Measurements from ENCODE around the gene GLDN. TPM values are rescaled to one million over a fixed set of nuclear protein-coding genes. Genes with fewer than 3 reads are reported as not detected.

GLDN gene
- total RNA-seq, 1 donor from 2014 or later: 0.26 TPM

- no peak for FAIRE-seq
- DNase-seq (ENCODE audit: low read depth): peak; percentile 20
- no peak overlapping the region for H3K4me3 ChIP-seq (ENCODE audit: low read depth, low read length)
Observed at GRCh38 chr15:51377038-51377786, 35.8 kb downstream of the GLDN start.

GRCh38 chr15:51378406-51378805 is 37.0 kb downstream of the GLDN start:
- DNase-seq (ENCODE audit: low read depth): no peak
- Histone ChIP-seq H3K27me3 (ENCODE audit: control insufficient read depth, insufficient read depth, low read length) (peaks cover 2% of the 10 kb centered on the region), H3K4me3 (ENCODE audit: low read depth, low read length) (no peak overlapping the region), H3K36me3 (ENCODE audit: control insufficient read depth, insufficient read depth, low read length) (no peaks in the 10 kb centered on the region)
- no peak for FAIRE-seq
- TF ChIP-seq CTCF (IDR thresholded peaks at IDR 0.05; ENCODE audit: insufficient read depth, low read length, severe bottlenecking): no peak

More at GRCh38 chr15:51377038-51377786, 35.8 kb downstream of the GLDN start:
- Histone ChIP-seq H3K27me3 (ENCODE audit: control insufficient read depth, insufficient read depth, low read length) (peaks cover 2% of the 10 kb centered on the region), H3K36me3 (ENCODE audit: control insufficient read depth, insufficient read depth, low read length) (no peaks in the 10 kb centered on the region)
- no peak for TF ChIP-seq CTCF (IDR thresholded peaks at IDR 0.05; ENCODE audit: insufficient read depth, low read length, severe bottlenecking)

- no peak for FAIRE-seq
- peaks cover 2% of the 10 kb centered on the region for H3K27me3 ChIP-seq (ENCODE audit: control insufficient read depth, insufficient read depth, low read length)
Observed at GRCh38 chr15:51379390-51379789, 37.9 kb downstream of the GLDN start.

GRCh38 chr15:51380999-51381806 is 39.7 kb downstream of the GLDN start:
- FAIRE-seq (peak; percentile 83), DNase-seq (ENCODE audit: low read depth) (peak; percentile 70)
- H3K36me3 ChIP-seq (ENCODE audit: control insufficient read depth, insufficient read depth, low read length): no peaks in the 10 kb centered on the region
- TF ChIP-seq CTCF (IDR thresholded peaks at IDR 0.05; ENCODE audit: insufficient read depth, low read length, severe bottlenecking): peak; percentile 83
- no peak overlapping the region for H3K4me3 ChIP-seq (ENCODE audit: low read depth, low read length)
- peaks cover 3% of the 10 kb centered on the region for H3K27me3 ChIP-seq (ENCODE audit: control insufficient read depth, insufficient read depth, low read length)

More at GRCh38 chr15:51379390-51379789, 37.9 kb downstream of the GLDN start:
- no peak for TF ChIP-seq CTCF (IDR thresholded peaks at IDR 0.05; ENCODE audit: insufficient read depth, low read length, severe bottlenecking)
- no peak overlapping the region for H3K4me3 ChIP-seq (ENCODE audit: low read depth, low read length)
- H3K36me3 ChIP-seq (ENCODE audit: control insufficient read depth, insufficient read depth, low read length): no peaks in the 10 kb centered on the region
- DNase-seq (ENCODE audit: low read depth): no peak

GRCh38 chr15:51382787-51383186 is 41.3 kb downstream of the GLDN start:
- DNase-seq (ENCODE audit: low read depth) (peak; percentile 41), FAIRE-seq (no peak)
- Histone ChIP-seq H3K36me3 (ENCODE audit: control insufficient read depth, insufficient read depth, low read length) (no peaks in the 10 kb centered on the region), H3K27me3 (ENCODE audit: control insufficient read depth, insufficient read depth, low read length) (peaks cover 3% of the 10 kb centered on the region), H3K4me3 (ENCODE audit: low read depth, low read length) (no peak overlapping the region)
- peak; percentile 63 for TF ChIP-seq CTCF (IDR thresholded peaks at IDR 0.05; ENCODE audit: insufficient read depth, low read length, severe bottlenecking)

Data from bronchial epithelial cell (primary cell).